NOMO-1 treated with DMSO at 0.1 percent for 48 hours (cell line): ENCODE data around the gene TBXT.

Experiments used
- DNase-seq: peaks from one replicate; lab custom pipeline; 2025; ENCODE audit not compliant: unreplicated experiment; lab: John Stamatoyannopoulos, UW

Gene TBXT

DNA sequence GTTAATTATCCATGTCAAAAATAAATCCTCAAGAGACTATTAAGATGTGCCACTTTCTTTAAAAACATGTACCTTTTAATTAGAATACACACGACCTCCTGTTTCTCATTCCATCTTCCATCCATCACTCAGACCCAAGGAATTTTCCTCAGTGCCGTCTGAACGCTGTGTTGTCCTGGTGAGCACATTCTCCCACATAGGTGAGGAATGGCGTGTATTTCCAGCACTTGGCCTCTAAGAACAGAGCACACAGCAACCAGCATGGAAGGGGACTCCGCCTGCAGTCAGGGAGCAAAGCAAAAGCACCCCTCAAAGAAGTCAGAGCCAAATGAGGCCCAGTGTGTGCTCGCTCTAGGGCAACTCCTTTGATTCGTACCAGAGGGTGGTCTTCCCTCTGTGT is 45.9 kb downstream of the TBXT start:
- DNase-seq, result no peak

DNA sequence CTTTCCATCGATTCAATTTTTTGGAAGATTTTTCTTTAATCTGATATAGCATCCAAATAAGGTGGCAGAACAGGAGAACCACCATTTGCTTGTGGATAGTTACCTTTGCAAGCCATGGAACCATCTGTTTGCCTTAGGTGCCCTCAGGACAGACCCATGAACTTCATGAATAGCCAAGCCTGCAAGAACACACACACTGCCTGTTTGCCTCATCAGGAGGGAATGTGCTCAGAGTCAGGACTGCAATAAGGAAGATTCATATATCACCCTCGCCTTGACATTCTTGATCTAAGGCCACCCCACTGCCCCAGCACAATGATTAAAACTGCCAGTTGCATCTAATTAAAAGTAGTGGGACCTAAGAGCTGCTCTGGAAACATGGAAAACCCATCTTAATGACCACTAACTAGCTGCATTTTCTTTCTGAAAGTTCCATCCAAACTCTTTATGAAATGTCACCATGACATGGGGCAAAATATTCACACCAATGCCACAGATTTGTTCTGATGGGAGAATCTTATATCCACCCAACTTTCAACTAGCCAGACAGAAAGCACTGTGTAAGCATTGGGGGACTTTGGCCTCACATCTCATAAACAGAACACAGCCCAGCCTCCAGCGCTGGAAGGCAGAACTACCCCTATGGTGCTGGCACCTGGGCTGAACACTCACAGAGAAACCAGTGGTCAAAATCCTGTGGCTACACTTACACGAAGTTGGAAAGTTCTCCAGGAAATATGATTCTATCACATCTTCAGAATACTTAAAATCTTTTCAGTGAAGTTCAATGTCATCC is 48.3 kb downstream of the TBXT start:
- no peak for DNase-seq

DNA sequence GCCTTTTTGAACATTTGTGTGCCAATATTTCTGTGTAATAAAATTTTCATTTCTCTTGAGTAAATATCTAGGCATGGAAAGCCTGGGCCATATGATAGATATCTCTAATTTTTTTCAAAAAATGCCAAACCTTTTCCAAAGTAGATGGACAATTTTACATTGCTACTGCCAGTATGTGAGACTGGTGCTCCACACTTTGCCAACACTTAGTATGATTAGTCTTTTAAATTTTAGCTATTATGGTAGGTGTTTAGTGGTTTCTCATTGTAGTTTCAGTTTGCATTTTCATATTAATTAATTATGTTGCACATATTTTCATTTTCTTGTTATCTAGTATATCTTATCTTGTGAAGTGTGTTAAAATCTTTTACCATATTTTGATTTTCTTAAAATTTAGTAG is 52.0 kb downstream of the TBXT start:
- DNase-seq, result no peak

DNA sequence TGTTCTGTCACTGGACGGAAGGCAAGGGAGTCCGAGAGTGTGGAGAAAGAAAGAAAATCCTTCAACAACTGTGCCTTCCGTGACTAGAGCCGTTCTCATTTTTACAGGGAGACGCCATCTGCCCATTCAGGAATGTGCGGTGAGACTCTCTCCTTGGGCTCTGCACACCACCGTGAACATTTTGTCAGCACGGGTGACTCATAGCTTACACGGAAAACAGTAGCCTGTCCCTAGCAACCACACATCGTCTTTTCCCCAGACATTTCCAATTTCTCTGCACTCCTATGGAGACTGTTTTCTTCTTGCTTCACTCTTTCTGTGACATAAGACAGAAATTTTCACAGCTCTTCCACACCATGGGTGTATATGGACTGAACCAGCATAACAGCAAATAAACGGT is 55.1 kb downstream of the TBXT start:
- DNase-seq, result no peak

DNA sequence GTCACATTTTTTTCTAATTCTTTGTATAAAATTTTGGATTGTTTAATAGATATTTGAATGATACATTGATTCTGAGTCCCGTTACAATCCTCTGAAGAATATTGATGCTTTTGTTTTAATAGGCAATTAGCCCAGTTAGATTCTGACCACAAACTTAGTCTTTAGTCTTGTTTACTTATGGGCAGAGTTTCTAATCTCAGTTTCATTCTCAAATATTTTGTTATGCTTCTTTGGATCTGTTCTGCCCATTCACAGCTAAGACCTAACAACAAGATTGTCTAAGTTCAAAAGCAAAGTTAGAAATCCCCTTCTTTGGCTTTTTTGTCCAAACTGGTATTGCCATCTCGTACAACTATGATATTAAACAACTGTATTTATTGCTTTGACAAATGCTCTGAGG is 58.0 kb downstream of the TBXT start:
- DNase-seq, result no peak
